IPS DF 6.9 (cell line): ENCODE results near the gene ZSCAN31.
A peak's percentile ranks its signal among the peaks of the same experiment; 100 is the strongest.

Experiments
- DNase-seq: peaks from one replicate; pipeline ENCODE4 v3.0.0-alpha.2; 2013; ENCODE audit warnings: low read depth, low spot score
- H3K27ac ChIP-seq: one replicate; pipeline ENCODE4 v1.5.1; 2013; ENCODE audit warnings: low read length, control low read depth
- H3K27me3 ChIP-seq: 2 replicates; pipeline ENCODE4 v1.6.1; 2013; ENCODE audit warnings: mild to moderate bottlenecking, low read length; ENCODE audit not compliant: control insufficient read depth, insufficient read depth
- H3K36me3 ChIP-seq: 2 replicates; pipeline ENCODE4 v1.6.1; 2013; ENCODE audit warnings: low read length; ENCODE audit not compliant: control insufficient read depth, insufficient read depth
- H3K4me1 ChIP-seq: 2 replicates; pipeline ENCODE4 v1.6.1; 2013; ENCODE audit warnings: low read length; ENCODE audit not compliant: control insufficient read depth, insufficient read depth
- H3K4me3 ChIP-seq: 2 replicates; pipeline ENCODE4 v1.5.1; 2013; ENCODE audit warnings: mild to moderate bottlenecking, low read length
- H3K9me3 ChIP-seq: 2 replicates; pipeline ENCODE4 v1.6.1; 2013; ENCODE audit warnings: low read length, inconsistent platforms; ENCODE audit not compliant: control insufficient read depth, insufficient read depth
- WGBS: extraction: QIAGEN DNeasy Blood & Tissue Kit; methylation state at CpG from one replicate; pipeline ENCODE4 v1.1.7; 2013; ENCODE audit warnings: mixed read lengths, missing lambda C conversion rate; ENCODE audit not compliant: insufficient read length, insufficient coverage; 5-methylcytosine and 5-hydroxymethylcytosine counted together

Gene ZSCAN31

GRCh38 chr6:28280595-28281287 is 55.2 kb downstream of the ZSCAN31 start:
- no CpG with 5 or more reads among the region's 3 CpGs for WGBS
- H3K27ac ChIP-seq: no peak overlapping the region
- no peaks in the 10 kb centered on the region for H3K9me3 ChIP-seq
- H3K4me3 ChIP-seq: peak overlapping the region; percentile 93; the same call in 1 of the 2 replicates
- no peaks in the 10 kb centered on the region for H3K27me3 ChIP-seq
- H3K36me3 ChIP-seq: no peaks in the 10 kb centered on the region
- DNase-seq: no peak
- H3K4me1 ChIP-seq: no peaks in the 10 kb centered on the region

- no peak overlapping the region for H3K4me3 ChIP-seq
- H3K4me1 ChIP-seq: no peaks in the 10 kb centered on the region
- DNase-seq: no peak
- WGBS: no CpG with 5 or more reads among the region's 3 CpGs
- H3K27ac ChIP-seq: no peak overlapping the region
- no peaks in the 10 kb centered on the region for H3K27me3 ChIP-seq
- H3K36me3 ChIP-seq: no peaks in the 10 kb centered on the region
- no peaks in the 10 kb centered on the region for H3K9me3 ChIP-seq
These were observed 58.2 kb downstream of the ZSCAN31 start for GRCh38 chr6:28277746-28278145.

GRCh38 chr6:28274888-28275287 is 61.1 kb downstream of the ZSCAN31 start:
- no peak for DNase-seq
- Histone ChIP-seq H3K4me1 (no peaks in the 10 kb centered on the region), H3K9me3 (no peaks in the 10 kb centered on the region), H3K27ac (no peak overlapping the region), H3K4me3 (no peak overlapping the region), H3K36me3 (peaks cover 4% of the 10 kb centered on the region; the same call in 1 of the 2 replicates), H3K27me3 (no peaks in the 10 kb centered on the region)
